Mucosa of descending colon (tissue), 3 donors: Measurements from ENCODE around the gene DSG2. TPM values are rescaled to one million over a fixed set of nuclear protein-coding genes. Genes with fewer than 3 reads are reported as not detected.

Source experiments
- ATAC-seq: fragments of 200-7000 bp; cut with Tn5 transposase; one replicate; pipeline ENCODE4 v1.9.1; 2020; ENCODE audit warnings: mild to moderate bottlenecking, moderate library complexity
- DNase-seq, 3 donors: peaks; one replicate each; pipeline ENCODE4 v3.0.0-alpha.2; 2020
- H3K36me3 ChIP-seq: fragments of 200-600 bp; one replicate; pipeline ENCODE4 v1.8.0; 2021; ENCODE audit warnings: low read depth, mild to moderate bottlenecking
- H3K4me1 ChIP-seq: fragments of 200-600 bp; one replicate; pipeline ENCODE4 v1.8.0; 2021; ENCODE audit warnings: low read depth, mild to moderate bottlenecking
- H3K4me3 ChIP-seq: fragments of 200-600 bp; one replicate; pipeline ENCODE4 v1.8.0; 2021; ENCODE audit warnings: mild to moderate bottlenecking
- H3K9me3 ChIP-seq: fragments of 200-600 bp; one replicate; pipeline ENCODE4 v1.8.0; 2021; ENCODE audit warnings: mild to moderate bottlenecking
- intact Hi-C, 2 donors: fragments of 100-400 bp; cut with DNase I in 1 of 2; cut with micrococcal nuclease in 1 of 2; formaldehyde crosslinking; loops; one replicate each; pipeline versions ENCODE4 v1.11.0 to v1.11.1; 2022; cut with DNase I, micrococcal nuclease
- total RNA-seq, 3 donors: library from RNA; stranded (reverse); fragmentation: NEBNext Ultra II Directional in 2 of 3; extraction: Animal tissue kit (Norgen Biotek cat#: 25700) in 2 of 3; gene quantifications; one replicate each; pipeline versions ENCODE4 v1.2.1 to v1.2.4, GENCODE V29; 2021 to 2023
- TF ChIP-seq, protein P1 (sequence below): fragments of 200-600 bp; IDR thresholded peaks from one replicate; pipeline ENCODE4 v1.8.0; 2022; ENCODE audit warnings: antibody characterized with exemption, mild to moderate bottlenecking
- donor health status: DM: no; HTN: no; CAD: no; lungs with moderate emphysema.
- donor health status: DM: no; HTN: no; CAD: no.
- donor health status: DM: no; HTN: yes; CAD: no.

Gene DSG2
- total RNA-seq, 3 donors from 2014 or later: 131 to 341 (median 305) TPM

DNA sequence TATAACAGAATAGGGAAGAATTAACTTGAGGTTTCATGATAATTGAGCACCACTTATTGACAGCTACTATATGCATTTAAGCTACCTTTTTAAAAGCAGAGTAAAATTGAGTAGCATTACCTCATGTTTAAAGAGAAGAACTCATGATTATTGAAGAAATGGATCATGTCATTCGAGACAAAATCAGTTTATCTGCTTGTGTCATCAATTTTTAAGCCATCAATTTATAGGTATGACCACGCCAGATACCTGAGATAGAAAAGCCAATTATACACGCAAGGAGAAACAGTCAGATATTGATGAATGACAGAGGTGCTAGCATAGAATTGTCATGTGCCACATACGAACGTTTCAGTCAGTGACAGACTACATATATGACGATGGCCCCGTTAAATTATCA, 28.4 kb downstream of the DSG2 start:
- no peak for ATAC-seq
- TF ChIP-seq, protein P1, sequence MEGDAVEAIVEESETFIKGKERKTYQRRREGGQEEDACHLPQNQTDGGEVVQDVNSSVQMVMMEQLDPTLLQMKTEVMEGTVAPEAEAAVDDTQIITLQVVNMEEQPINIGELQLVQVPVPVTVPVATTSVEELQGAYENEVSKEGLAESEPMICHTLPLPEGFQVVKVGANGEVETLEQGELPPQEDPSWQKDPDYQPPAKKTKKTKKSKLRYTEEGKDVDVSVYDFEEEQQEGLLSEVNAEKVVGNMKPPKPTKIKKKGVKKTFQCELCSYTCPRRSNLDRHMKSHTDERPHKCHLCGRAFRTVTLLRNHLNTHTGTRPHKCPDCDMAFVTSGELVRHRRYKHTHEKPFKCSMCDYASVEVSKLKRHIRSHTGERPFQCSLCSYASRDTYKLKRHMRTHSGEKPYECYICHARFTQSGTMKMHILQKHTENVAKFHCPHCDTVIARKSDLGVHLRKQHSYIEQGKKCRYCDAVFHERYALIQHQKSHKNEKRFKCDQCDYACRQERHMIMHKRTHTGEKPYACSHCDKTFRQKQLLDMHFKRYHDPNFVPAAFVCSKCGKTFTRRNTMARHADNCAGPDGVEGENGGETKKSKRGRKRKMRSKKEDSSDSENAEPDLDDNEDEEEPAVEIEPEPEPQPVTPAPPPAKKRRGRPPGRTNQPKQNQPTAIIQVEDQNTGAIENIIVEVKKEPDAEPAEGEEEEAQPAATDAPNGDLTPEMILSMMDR: no peak
- DNase-seq: no peak
- no peak overlapping the region for H3K4me3 ChIP-seq
- peaks cover 9% of the 10 kb centered on the region for H3K36me3 ChIP-seq
- no peaks in the 10 kb centered on the region for H3K9me3 ChIP-seq
- intact Hi-C loops: no loop called here
- H3K4me1 ChIP-seq: no peaks in the 10 kb centered on the region

DNA sequence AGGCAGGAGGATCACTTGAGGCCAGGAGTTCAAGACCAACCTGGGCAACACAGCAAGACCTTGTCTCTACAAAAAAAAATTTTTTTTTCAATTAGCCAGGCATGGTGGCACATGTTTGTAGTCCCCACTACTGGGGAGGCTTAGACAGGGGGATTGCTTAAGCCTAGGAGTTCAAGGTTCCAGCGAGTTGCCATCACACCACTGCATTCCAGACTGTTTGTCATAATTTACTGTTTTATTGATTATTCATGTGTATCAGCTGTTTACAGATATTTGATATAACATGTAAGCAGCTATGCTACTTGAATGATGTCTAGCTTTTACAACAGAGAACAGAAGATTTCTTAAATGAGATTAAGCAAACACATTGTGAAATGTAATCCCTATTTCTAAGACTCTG, 35.3 kb downstream of the DSG2 start:
- Histone ChIP-seq H3K9me3 (no peaks in the 10 kb centered on the region), H3K4me1 (no peaks in the 10 kb centered on the region), H3K36me3 (no peaks in the 10 kb centered on the region), H3K4me3 (no peak overlapping the region)
- ATAC-seq: no peak
- TF ChIP-seq, protein P1: no peak
- intact Hi-C loops: no loop called here
- DNase-seq: no peak

DNA sequence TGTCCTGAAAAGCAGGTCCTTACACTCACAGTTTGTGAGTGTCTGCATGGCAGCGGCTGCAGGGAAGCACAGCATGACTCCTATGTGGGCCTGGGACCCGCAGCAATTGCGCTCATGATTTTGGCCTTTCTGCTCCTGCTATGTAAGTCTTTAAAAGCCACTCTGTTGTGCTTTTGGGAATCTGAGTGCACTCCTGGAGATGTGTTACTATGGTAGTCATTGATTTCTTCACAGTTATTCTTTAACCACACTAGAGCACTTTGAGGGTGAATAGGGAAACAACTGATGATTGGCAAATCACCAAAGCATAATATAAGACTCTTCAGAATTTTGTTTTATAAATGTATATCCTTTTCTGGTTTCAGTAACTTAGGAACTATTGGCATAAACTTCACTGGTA, 40.9 kb downstream of the DSG2 start:
- Histone ChIP-seq H3K36me3 (no peaks in the 10 kb centered on the region), H3K4me1 (no peaks in the 10 kb centered on the region), H3K4me3 (no peak overlapping the region), H3K9me3 (no peaks in the 10 kb centered on the region)
- intact Hi-C loops: no loop called here
- DNase-seq: no peak
- ATAC-seq: no peak
- TF ChIP-seq, protein P1: no peak

DNA sequence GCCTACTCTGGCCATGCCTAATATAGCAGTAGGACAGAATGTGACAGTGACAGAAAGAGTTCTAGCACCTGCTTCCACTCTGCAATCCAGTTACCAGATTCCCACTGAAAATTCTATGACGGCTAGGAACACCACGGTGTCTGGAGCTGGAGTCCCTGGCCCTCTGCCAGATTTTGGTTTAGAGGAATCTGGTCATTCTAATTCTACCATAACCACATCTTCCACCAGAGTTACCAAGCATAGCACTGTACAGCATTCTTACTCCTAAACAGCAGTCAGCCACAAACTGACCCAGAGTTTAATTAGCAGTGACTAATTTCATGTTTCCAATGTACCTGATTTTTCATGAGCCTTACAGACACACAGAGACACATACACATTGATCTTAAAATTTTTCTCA, 48.5 kb downstream of the DSG2 start:
- Histone ChIP-seq H3K9me3 (no peaks in the 10 kb centered on the region), H3K4me1 (peaks cover 8% of the 10 kb centered on the region), H3K36me3 (no peaks in the 10 kb centered on the region), H3K4me3 (no peak overlapping the region)
- ATAC-seq (no peak), DNase-seq (no peak)
- intact Hi-C loops: no loop called here
- TF ChIP-seq, protein P1: no peak

DNA sequence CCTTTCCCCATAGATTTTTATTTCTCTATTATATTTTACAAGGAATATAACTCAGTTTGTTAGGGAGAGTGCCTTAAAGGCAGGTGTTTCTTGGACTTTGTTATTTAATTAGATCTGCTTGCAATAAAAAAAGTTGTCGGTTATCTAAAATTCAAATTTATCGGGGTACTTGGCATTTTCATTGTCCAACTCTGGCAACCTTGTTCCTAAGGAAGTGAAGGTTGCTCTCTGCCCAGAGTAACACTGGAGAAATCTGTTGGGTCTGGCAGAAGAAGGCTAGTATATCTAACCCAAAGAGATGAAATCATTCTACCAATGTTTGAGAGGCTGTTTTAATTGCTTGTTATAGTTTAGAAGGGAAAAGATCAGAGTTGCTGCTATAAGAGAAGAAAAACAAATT, 50.9 kb downstream of the DSG2 start:
- H3K36me3 ChIP-seq: no peaks in the 10 kb centered on the region
- ATAC-seq: peak; percentile 54
- H3K4me1 ChIP-seq: peaks cover 8% of the 10 kb centered on the region
- intact Hi-C loops: no loop called here
- no peaks in the 10 kb centered on the region for H3K9me3 ChIP-seq
- DNase-seq: no peak
- TF ChIP-seq, protein P1: no peak
- no peak overlapping the region for H3K4me3 ChIP-seq

DNA sequence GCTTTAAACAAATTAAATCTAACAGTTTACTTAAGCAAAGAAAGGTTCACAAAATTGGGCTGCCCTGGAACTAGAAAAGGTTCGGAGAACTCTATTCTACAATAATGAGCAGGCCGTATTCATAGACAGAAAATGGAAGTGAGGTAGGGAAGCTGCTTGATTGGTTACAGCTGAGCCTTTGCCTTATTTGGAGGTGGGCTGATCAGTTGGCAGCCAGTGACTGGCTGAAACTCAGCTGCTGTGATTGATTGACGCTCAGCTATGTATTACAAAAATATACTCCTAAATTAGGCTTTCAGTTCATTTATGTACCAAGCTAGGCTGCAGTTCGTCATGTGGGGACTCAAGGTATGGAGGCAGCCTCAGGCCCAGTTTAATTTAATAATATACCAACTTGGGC, 51.4 kb downstream of the DSG2 start:
- intact Hi-C loops: no loop called here
- DNase-seq (no peak), ATAC-seq (peak; percentile 33)
- TF ChIP-seq, protein P1: no peak
- Histone ChIP-seq H3K4me1 (peaks cover 8% of the 10 kb centered on the region), H3K9me3 (no peaks in the 10 kb centered on the region), H3K4me3 (no peak overlapping the region), H3K36me3 (no peaks in the 10 kb centered on the region)
